HepG2 (cell line): ENCODE measurements around the gene ABT1. TPM values are rescaled to one million over a fixed set of nuclear protein-coding genes. Genes with fewer than 3 reads are reported as not detected.
A peak's percentile ranks its signal among the peaks of the same experiment; 100 is the strongest.

Experiments
- CEBPZ ChIP-seq: IDR thresholded peaks from 2 replicates; pipeline ENCODE4 v1.6.1; 2012; ENCODE audit warnings: low read length, improper control_type of control experiment
- HMGXB4 ChIP-seq, 2 experiments: sonication (generic) in 1 of 2; formaldehyde crosslinking in 1 of 2; IDR thresholded peaks; 2 replicates each; pipeline versions ENCODE4 v1.4.0 to v1.6.1; 2018 to 2020; ENCODE audit warnings: missing genetic modification reagents in 2 of 2, borderline replicate concordance in 1 of 2, low read depth in 1 of 2, mild to moderate bottlenecking in 1 of 2, missing biosample characterization in 1 of 2
- HOXA5 ChIP-seq: sonication (generic); formaldehyde crosslinking; IDR thresholded peaks from 2 replicates; pipeline ENCODE4 v1.4.0; 2020; ENCODE audit warnings: missing genetic modification reagents
- KLF12 ChIP-seq: sonication (generic); formaldehyde crosslinking; IDR thresholded peaks from 2 replicates; pipeline ENCODE4 v1.4.0; 2020; ENCODE audit warnings: missing genetic modification reagents, borderline replicate concordance
- MXI1 ChIP-seq: IDR thresholded peaks from 3 replicates; pipeline ENCODE4 v1.6.1; 2012; ENCODE audit warnings: low read depth, low read length, inconsistent platforms, borderline replicate concordance
- NFKB2 ChIP-seq: sonication (generic); formaldehyde crosslinking; IDR thresholded peaks from 2 replicates; pipeline ENCODE4 v1.4.0; 2020; ENCODE audit warnings: missing genetic modification reagents, borderline replicate concordance
- PBX3 ChIP-seq: sonication (generic); formaldehyde crosslinking; IDR thresholded peaks from 2 replicates; pipeline ENCODE4 v1.8.1; 2023; ENCODE audit warnings: missing genetic modification reagents, inconsistent platforms, borderline replicate concordance
- RXRB ChIP-seq: IDR thresholded peaks from 2 replicates; pipeline ENCODE4 v1.6.1; 2016; ENCODE audit warnings: borderline replicate concordance, missing genetic modification reagents, missing compliant biosample characterization
- SNAPC2 ChIP-seq: sonication (generic); formaldehyde crosslinking; IDR thresholded peaks from 2 replicates; pipeline ENCODE4 v1.8.1; 2022; ENCODE audit warnings: mild to moderate bottlenecking, missing genetic modification reagents
- TEAD2 ChIP-seq: sonication (generic); formaldehyde crosslinking; IDR thresholded peaks from 2 replicates; pipeline ENCODE4 v1.9.0; 2021; ENCODE audit warnings: missing genetic modification reagents
- ZNF564 ChIP-seq: sonication (generic); formaldehyde crosslinking; IDR thresholded peaks from 2 replicates; pipeline ENCODE4 v1.8.1; 2023; ENCODE audit warnings: mild to moderate bottlenecking, missing genetic modification reagents
- ZNF572 ChIP-seq: sonication (generic); formaldehyde crosslinking; IDR thresholded peaks from 2 replicates; pipeline ENCODE4 v1.5.1; 2020; ENCODE audit warnings: mild to moderate bottlenecking, missing genetic modification reagents
- ZNF766 ChIP-seq: sonication (generic); formaldehyde crosslinking; IDR thresholded peaks from 2 replicates; pipeline ENCODE4 v1.5.0; 2020; ENCODE audit warnings: missing genetic modification reagents, borderline replicate concordance
- polyA plus RNA-seq, 8 experiments: library from polyadenylated mRNA; depleted of rRNA in 3 of 8; stranded (reverse) in 7 of 8; unstranded in 1 of 8; fragments of >200 nt; fragmentation: Illumina TruSeq in 4 of 8; extraction: Trizol in 4 of 8; gene quantifications; 2 replicates each; pipeline versions ENCODE4 v1.2.1 to v1.2.3, GENCODE V29; 2011 to 2016; ENCODE audit warnings: low read depth in 4 of 8, missing spikeins in 1 of 8, mixed read lengths in 1 of 8; ENCODE audit not compliant: insufficient read depth in 1 of 8
- total RNA-seq, 5 experiments: library from RNA; depleted of rRNA; stranded (reverse); fragments of >200 nt; fragmentation: Illumina TruSeq; extraction: Trizol; gene quantifications; 2 replicates each; pipeline ENCODE4 v1.2.3, GENCODE V29; 2016; ENCODE audit warnings: low read depth in 1 of 5
- TF ChIP-seq, protein P1 (sequence below): sonication (generic); formaldehyde crosslinking; IDR thresholded peaks from 2 replicates; pipeline ENCODE4 v1.5.0; 2020; ENCODE audit warnings: mild to moderate bottlenecking, missing genetic modification reagents
- TF ChIP-seq, protein P2 (sequence below): sonication (generic); formaldehyde crosslinking; IDR thresholded peaks from 2 replicates; pipeline ENCODE4 v1.4.0; 2020; ENCODE audit warnings: low read depth, missing genetic modification reagents

Gene ABT1
- total and polyA plus RNA-seq, 2 of the 13 experiments (the other 11 are each of a cell fraction or from before 2014, with no cell fraction given): 38.4 TPM

GRCh38 chr6:26571592-26572296 is 25.0 kb upstream of the ABT1 start (continued):
- TF ChIP-seq, protein P1, sequence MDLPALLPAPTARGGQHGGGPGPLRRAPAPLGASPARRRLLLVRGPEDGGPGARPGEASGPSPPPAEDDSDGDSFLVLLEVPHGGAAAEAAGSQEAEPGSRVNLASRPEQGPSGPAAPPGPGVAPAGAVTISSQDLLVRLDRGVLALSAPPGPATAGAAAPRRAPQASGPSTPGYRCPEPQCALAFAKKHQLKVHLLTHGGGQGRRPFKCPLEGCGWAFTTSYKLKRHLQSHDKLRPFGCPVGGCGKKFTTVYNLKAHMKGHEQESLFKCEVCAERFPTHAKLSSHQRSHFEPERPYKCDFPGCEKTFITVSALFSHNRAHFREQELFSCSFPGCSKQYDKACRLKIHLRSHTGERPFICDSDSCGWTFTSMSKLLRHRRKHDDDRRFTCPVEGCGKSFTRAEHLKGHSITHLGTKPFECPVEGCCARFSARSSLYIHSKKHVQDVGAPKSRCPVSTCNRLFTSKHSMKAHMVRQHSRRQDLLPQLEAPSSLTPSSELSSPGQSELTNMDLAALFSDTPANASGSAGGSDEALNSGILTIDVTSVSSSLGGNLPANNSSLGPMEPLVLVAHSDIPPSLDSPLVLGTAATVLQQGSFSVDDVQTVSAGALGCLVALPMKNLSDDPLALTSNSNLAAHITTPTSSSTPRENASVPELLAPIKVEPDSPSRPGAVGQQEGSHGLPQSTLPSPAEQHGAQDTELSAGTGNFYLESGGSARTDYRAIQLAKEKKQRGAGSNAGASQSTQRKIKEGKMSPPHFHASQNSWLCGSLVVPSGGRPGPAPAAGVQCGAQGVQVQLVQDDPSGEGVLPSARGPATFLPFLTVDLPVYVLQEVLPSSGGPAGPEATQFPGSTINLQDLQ (CRISPR knock-in tag): no peak
- TF ChIP-seq HOXA5 (CRISPR knock-in tag): peak; percentile 61; the same call in 1 of the 2 replicates
- TF ChIP-seq CEBPZ: no peak
- no peak for TF ChIP-seq NFKB2
- TF ChIP-seq PBX3 (CRISPR knock-in tag): no peak
- no peak for TF ChIP-seq ZNF564 (CRISPR knock-in tag)
- TF ChIP-seq ZNF766 (CRISPR knock-in tag): no peak
- TF ChIP-seq MXI1: peak; percentile 71; the same call in 2 of the 3 replicates
- TF ChIP-seq HMGXB4 (CRISPR knock-in tag; IDR thresholded peaks at IDR 0.05; ENCODE audit: borderline replicate concordance in 1 of 2, low read depth in 1 of 2): peak; percentile 99 to 100
- peak; percentile 84 for TF ChIP-seq RXRB (CRISPR knock-in tag)
- peak; percentile 64; the same call in 1 of the 2 replicates for TF ChIP-seq SNAPC2 (CRISPR knock-in tag)
- TF ChIP-seq TEAD2: no peak
- TF ChIP-seq, protein P2, sequence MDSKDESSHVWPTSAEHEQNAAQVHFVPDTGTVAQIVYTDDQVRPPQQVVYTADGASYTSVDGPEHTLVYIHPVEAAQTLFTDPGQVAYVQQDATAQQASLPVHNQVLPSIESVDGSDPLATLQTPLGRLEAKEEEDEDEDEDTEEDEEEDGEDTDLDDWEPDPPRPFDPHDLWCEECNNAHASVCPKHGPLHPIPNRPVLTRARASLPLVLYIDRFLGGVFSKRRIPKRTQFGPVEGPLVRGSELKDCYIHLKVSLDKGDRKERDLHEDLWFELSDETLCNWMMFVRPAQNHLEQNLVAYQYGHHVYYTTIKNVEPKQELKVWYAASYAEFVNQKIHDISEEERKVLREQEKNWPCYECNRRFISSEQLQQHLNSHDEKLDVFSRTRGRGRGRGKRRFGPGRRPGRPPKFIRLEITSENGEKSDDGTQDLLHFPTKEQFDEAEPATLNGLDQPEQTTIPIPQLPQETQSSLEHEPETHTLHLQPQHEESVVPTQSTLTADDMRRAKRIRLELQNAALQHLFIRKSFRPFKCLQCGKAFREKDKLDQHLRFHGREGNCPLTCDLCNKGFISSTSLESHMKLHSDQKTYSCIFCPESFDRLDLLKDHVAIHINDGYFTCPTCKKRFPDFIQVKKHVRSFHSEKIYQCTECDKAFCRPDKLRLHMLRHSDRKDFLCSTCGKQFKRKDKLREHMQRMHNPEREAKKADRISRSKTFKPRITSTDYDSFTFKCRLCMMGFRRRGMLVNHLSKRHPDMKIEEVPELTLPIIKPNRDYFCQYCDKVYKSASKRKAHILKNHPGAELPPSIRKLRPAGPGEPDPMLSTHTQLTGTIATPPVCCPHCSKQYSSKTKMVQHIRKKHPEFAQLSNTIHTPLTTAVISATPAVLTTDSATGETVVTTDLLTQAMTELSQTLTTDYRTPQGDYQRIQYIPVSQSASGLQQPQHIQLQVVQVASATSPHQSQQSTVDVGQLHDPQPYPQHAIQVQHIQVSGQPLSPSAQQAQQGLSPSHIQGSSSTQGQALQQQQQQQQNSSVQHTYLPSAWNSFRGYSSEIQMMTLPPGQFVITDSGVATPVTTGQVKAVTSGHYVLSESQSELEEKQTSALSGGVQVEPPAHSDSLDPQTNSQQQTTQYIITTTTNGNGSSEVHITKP (CRISPR knock-in tag): peak; percentile 66; the same call in 1 of the 2 replicates
- TF ChIP-seq ZNF572: no peak
- TF ChIP-seq KLF12 (CRISPR knock-in tag): no peak
